GM19397 (cell line): ENCODE data around the gene LSAMP.

Source experiments
- ATAC-seq: cut with Tn5 transposase; IDR thresholded peaks from one replicate; pipeline ENCODE4 v1.9.1; 2021; ENCODE audit warnings: mild to moderate bottlenecking, moderate library complexity; ENCODE audit not compliant: unreplicated experiment

Gene LSAMP

GRCh38 chr3:116445311-116445841, at the start of gene LSAMP:
Gene LSAMP (minus strand): TSS chr3:116445487.
- no peak for ATAC-seq

- ATAC-seq = no peak
Observed at GRCh38 chr3:116492379-116492778, 47.1 kb upstream of the LSAMP start.

- ATAC-seq = no peak
Observed at GRCh38 chr3:116483135-116483534, 37.8 kb upstream of the LSAMP start.

- no peak for ATAC-seq
Observed at GRCh38 chr3:116476691-116477090, 31.4 kb upstream of the LSAMP start.

- no peak for ATAC-seq
Observed at GRCh38 chr3:116474801-116475200, 29.5 kb upstream of the LSAMP start.

- no peak for ATAC-seq
Observed at GRCh38 chr3:116474032-116474780, 28.9 kb upstream of the LSAMP start.

GRCh38 chr3:116473602-116474001, 28.3 kb upstream of the LSAMP start:
- no peak for ATAC-seq

GRCh38 chr3:116470605-116471197, 25.4 kb upstream of the LSAMP start:
- no peak for ATAC-seq

GRCh38 chr3:116469546-116469945, 24.3 kb upstream of the LSAMP start:
- ATAC-seq = no peak

GRCh38 chr3:116464276-116464798, 19.1 kb upstream of the LSAMP start:
- ATAC-seq = no peak

GRCh38 chr3:116453666-116454346, 8.5 kb upstream of the LSAMP start:
- ATAC-seq = no peak

- ATAC-seq = no peak
Observed at GRCh38 chr3:116449546-116450350, 4.5 kb upstream of the LSAMP start.

- ATAC-seq = no peak
Observed at GRCh38 chr3:116445990-116446389, 703 bp upstream of the LSAMP start.

GRCh38 chr3:116444819-116445310, 422 bp downstream of the LSAMP start:
- no peak for ATAC-seq

GRCh38 chr3:116444115-116444747, 1.1 kb downstream of the LSAMP start:
- no peak for ATAC-seq

- ATAC-seq = no peak
Observed at GRCh38 chr3:116443191-116443661, 2.1 kb downstream of the LSAMP start.

GRCh38 chr3:116442331-116443021, 2.8 kb downstream of the LSAMP start:
- ATAC-seq = no peak

- no peak for ATAC-seq
Observed at GRCh38 chr3:116441652-116442051, 3.6 kb downstream of the LSAMP start.

GRCh38 chr3:116440196-116440595, 5.1 kb downstream of the LSAMP start:
- ATAC-seq = no peak
